ENCODE results near the gene HSF2. TPM values are rescaled to one million over a fixed set of nuclear protein-coding genes. Genes with fewer than 3 reads are reported as not detected.

Gene HSF2
- total RNA-seq, 4 donors from 2014 or later = 6.9 to 21.5 (median 11.4) TPM

GRCh38 chr6:122476131-122476530 lies 76.7 kb downstream of the HSF2 start:
- H3K4me3 ChIP-seq = no peak overlapping the region
- no peak for DNase-seq
- no peaks in the 10 kb centered on the region for H3K4me1 ChIP-seq
- TF ChIP-seq CTCF (IDR thresholded peaks at IDR 0.05) (peak in 5 of 6 experiments; percentile 13 to 45 (median 30)), POLR2A (IDR thresholded peaks at IDR 0.05) (no peak)
- no peak overlapping the region for H3K27ac ChIP-seq
- no peaks in the 10 kb centered on the region for H3K36me3 ChIP-seq
- no peaks in the 10 kb centered on the region for H3K9me3 ChIP-seq
- H3K27me3 ChIP-seq = no peaks in the 10 kb centered on the region

- H3K4me1 ChIP-seq = no peaks in the 10 kb centered on the region
- no peak overlapping the region for H3K4me3 ChIP-seq
- H3K36me3 ChIP-seq = no peaks in the 10 kb centered on the region
- no peak for TF ChIP-seq CTCF (IDR thresholded peaks at IDR 0.05)
- TF ChIP-seq POLR2A (IDR thresholded peaks at IDR 0.05) = no peak
- no peaks in the 10 kb centered on the region for H3K9me3 ChIP-seq
- H3K27ac ChIP-seq = no peak overlapping the region
- no peak for DNase-seq
- no peaks in the 10 kb centered on the region for H3K27me3 ChIP-seq
These were observed 83.3 kb downstream of the HSF2 start for GRCh38 chr6:122482750-122483080.

Small RNA genes within 50 kb of the gene (small RNA-seq; reads per million reads assigned to genes)
- 0 reads per million in 2 donors for gene Z99129.1

Other genes starting within 250 kb of the HSF2 start
- 100 to 1,000 TPM in 1 of 4 donors, 10 to 100 TPM in 3; 50.3 to 115 (median 70.0) TPM for gene SERINC1, start 72.2 kb downstream of the HSF2 start, total RNA-seq
- gene PKIB, start 210.8 kb downstream of the HSF2 start, total RNA-seq = 100 to 1,000 TPM in 1 of 4 donors, 10 to 100 TPM in 2, 1 to 10 TPM in 1; 4.1 to 119 (median 41.9) TPM